Smooth muscle cell (in vitro differentiated cells): ENCODE results near the gene SPTBN5. TPM values are rescaled to one million over a fixed set of nuclear protein-coding genes. Genes with fewer than 3 reads are reported as not detected.

Experiments used
- DNase-seq: peaks from one replicate; lab custom pipeline; 2025; ENCODE audit not compliant: unreplicated experiment; lab: John Stamatoyannopoulos, UW
- H2AFZ ChIP-seq: fragments of 200-600 bp; sonication (generic); 2 replicates; pipeline ENCODE4 v1.6.0; 2016; ENCODE audit warnings: antibody characterized with exemption, low read depth, mild to moderate bottlenecking
- H3F3A ChIP-seq: fragments of 200-600 bp; sonication (generic); 2 replicates; pipeline ENCODE4 v1.6.0; 2017; ENCODE audit warnings: antibody characterized with exemption, low read depth
- H3K27ac ChIP-seq: fragments of 200-600 bp; sonication (generic); 2 replicates; pipeline ENCODE4 v1.5.1; 2016; ENCODE audit warnings: low read depth, mild to moderate bottlenecking
- H3K27me3 ChIP-seq: fragments of 200-600 bp; sonication (generic); 2 replicates; pipeline ENCODE4 v1.6.1; 2016; ENCODE audit warnings: low read depth, mild to moderate bottlenecking
- H3K36me3 ChIP-seq: fragments of 200-600 bp; sonication (generic); 2 replicates; pipeline ENCODE4 v1.5.1; 2016; ENCODE audit warnings: low read depth
- H3K4me1 ChIP-seq: fragments of 200-600 bp; sonication (generic); 2 replicates; pipeline ENCODE4 v1.5.1; 2016; ENCODE audit warnings: low read depth
- H3K4me2 ChIP-seq: fragments of 200-600 bp; sonication (generic); 2 replicates; pipeline ENCODE4 v1.6.0; 2016; ENCODE audit warnings: mild to moderate bottlenecking
- H3K4me3 ChIP-seq: fragments of 200-600 bp; sonication (generic); 2 replicates; pipeline ENCODE4 v1.5.1; 2016; ENCODE audit warnings: mild to moderate bottlenecking
- H3K79me2 ChIP-seq: fragments of 200-600 bp; sonication (generic); 2 replicates; pipeline ENCODE4 v1.6.0; 2016; ENCODE audit warnings: low read depth, mild to moderate bottlenecking
- H3K9ac ChIP-seq: fragments of 200-600 bp; sonication (generic); 2 replicates; pipeline ENCODE4 v1.6.0; 2016; ENCODE audit warnings: low read depth
- H3K9me3 ChIP-seq: fragments of 200-600 bp; sonication (generic); replicated peaks from 2 replicates; pipeline ENCODE4 v1.5.1; 2016; ENCODE audit warnings: low read depth
- H4K20me1 ChIP-seq: fragments of 200-600 bp; sonication (generic); 2 replicates; pipeline ENCODE4 v1.6.0; 2016; ENCODE audit warnings: low read depth
- CTCF ChIP-seq: fragments of 200-600 bp; sonication (generic); IDR thresholded peaks from 2 replicates; pipeline ENCODE4 v1.5.1; 2017; ENCODE audit warnings: borderline replicate concordance, mild to moderate bottlenecking, antibody characterized with exemption; ENCODE audit not compliant: insufficient read depth, poor library complexity, severe bottlenecking
- WGBS: methylation state at CpG from one replicate; pipeline ENCODE4 v1.1.7; 2016; ENCODE audit warnings: low lambda C conversion rate; 5-methylcytosine and 5-hydroxymethylcytosine counted together
- polyA plus RNA-seq: library from polyadenylated mRNA; unstranded; fragments of >200 nt; fragmentation: Nextera tagmentation; extraction: Ambion mirVana; gene quantifications from 2 replicates; pipeline ENCODE4 v1.2.1, GENCODE V29; 2016
- total RNA-seq: library from RNA; depleted of rRNA; stranded (reverse); fragments of >200 nt; gene quantifications from 2 replicates; pipeline ENCODE4 v1.2.3, GENCODE V29; 2014

SPTBN5 gene
- total and polyA plus RNA-seq, 2 experiments from 2014 or later, result 0.04 to 0.08 TPM

GRCh38 chr15:41825572-41826535 is 68.0 kb downstream of the SPTBN5 start:
- H3K4me2 ChIP-seq, result no peak overlapping the region
- WGBS, result 93% methylated on average over 13 of the region's 13 CpGs

GRCh38 chr15:41825145-41825544 is 68.7 kb downstream of the SPTBN5 start:
- H3K36me3 ChIP-seq, result no peaks in the 10 kb centered on the region
- peaks cover 5% of the 10 kb centered on the region for H3K4me1 ChIP-seq
- H3K79me2 ChIP-seq, result no peaks in the 10 kb centered on the region
- no peak overlapping the region for H3K27ac ChIP-seq
- H3K9ac ChIP-seq, result no peak overlapping the region
- no peak for TF ChIP-seq CTCF
- H3K4me2 ChIP-seq, result no peak overlapping the region
- no peak for DNase-seq
- no peaks in the 10 kb centered on the region for H3K9me3 ChIP-seq
- H3F3A ChIP-seq, result no peaks in the 10 kb centered on the region
- H3K4me3 ChIP-seq, result no peak overlapping the region
- H4K20me1 ChIP-seq, result no peaks in the 10 kb centered on the region
- H3K27me3 ChIP-seq, result no peaks in the 10 kb centered on the region
- WGBS, result 93% methylated on average over 10 of the region's 10 CpGs
- no peak overlapping the region for H2AFZ ChIP-seq

More at GRCh38 chr15:41825572-41826535, 68.0 kb downstream of the SPTBN5 start:
- Histone ChIP-seq H3K4me3 (no peak overlapping the region), H3K36me3 (no peaks in the 10 kb centered on the region), H3K9me3 (no peaks in the 10 kb centered on the region), H3K27ac (no peak overlapping the region), H3K79me2 (no peaks in the 10 kb centered on the region), H3K9ac (no peak overlapping the region), H3K4me1 (peaks cover 5% of the 10 kb centered on the region), H4K20me1 (no peaks in the 10 kb centered on the region), H3F3A (no peaks in the 10 kb centered on the region), H3K27me3 (no peaks in the 10 kb centered on the region), H2AFZ (no peak overlapping the region)
- TF ChIP-seq CTCF, result no peak
- no peak for DNase-seq

GRCh38 chr15:41824062-41824745 is 69.6 kb downstream of the SPTBN5 start:
- H3K9me3 ChIP-seq, result no peaks in the 10 kb centered on the region
- H3K79me2 ChIP-seq, result no peaks in the 10 kb centered on the region
- peaks cover 5% of the 10 kb centered on the region for H3K4me1 ChIP-seq
- no peaks in the 10 kb centered on the region for H3K27me3 ChIP-seq
- no peak overlapping the region for H3K9ac ChIP-seq
- no peak overlapping the region for H3K4me3 ChIP-seq
- no peak overlapping the region for H3K27ac ChIP-seq
- H3K36me3 ChIP-seq, result no peaks in the 10 kb centered on the region
- no peaks in the 10 kb centered on the region for H3F3A ChIP-seq
- no peak for TF ChIP-seq CTCF
- 95% methylated on average over 19 of the region's 19 CpGs for WGBS
- no peak overlapping the region for H2AFZ ChIP-seq
- H3K4me2 ChIP-seq, result no peak overlapping the region
- DNase-seq, result no peak
- no peaks in the 10 kb centered on the region for H4K20me1 ChIP-seq
